ENCODE data around the gene SLC6A11. TPM values are rescaled to one million over a fixed set of nuclear protein-coding genes. Genes with fewer than 3 reads are reported as not detected.

SLC6A11 gene
- total RNA-seq, 2 experiments from 2014 or later = not detected

- H4K20me1 ChIP-seq (ENCODE audit: insufficient read depth, low read length) = no peaks in the 10 kb centered on the region
- H2AFZ ChIP-seq (ENCODE audit: low read length) = no peak overlapping the region
- H3K27ac ChIP-seq (ENCODE audit: low read depth, low read length, poor library complexity, severe bottlenecking) = no peak overlapping the region
- H3K9me3 ChIP-seq (ENCODE audit: low read length) = no peaks in the 10 kb centered on the region
- H3K4me3 ChIP-seq (ENCODE audit: low read depth, low read length, poor library complexity, severe bottlenecking) = no peak overlapping the region
- intact Hi-C loops (cut with micrococcal nuclease; ENCODE audit: unreplicated experiment) = no loop called here
- DNase-seq (ENCODE audit: low spot score) = no peak
- H3K79me2 ChIP-seq (ENCODE audit: insufficient read depth, low read depth, low read length) = no peaks in the 10 kb centered on the region
- no peak for TF ChIP-seq CTCF (conservative IDR thresholded peaks at IDR 0.05; ENCODE audit: low read length)
- no peak for TF ChIP-seq EZH2phosphoT487 (IDR thresholded peaks at IDR 0.05; ENCODE audit: borderline replicate concordance, low read depth, low read length)
- H3K4me1 ChIP-seq (ENCODE audit: insufficient read depth, low read length, poor library complexity, severe bottlenecking) = no peaks in the 10 kb centered on the region
- CTCF ChIA-PET (ENCODE audit: unreplicated experiment) = no interaction called here
- no peaks in the 10 kb centered on the region for H3K36me3 ChIP-seq (ENCODE audit: insufficient read depth, low read length)
- H3K4me2 ChIP-seq (ENCODE audit: low read length) = no peak overlapping the region
- POLR2A ChIA-PET = no interaction called here
- no peaks in the 10 kb centered on the region for H3K9me2 ChIP-seq (ENCODE audit: insufficient read depth, low read length)
- BruUV-seq (replicated peaks) = no TSS peak
Measured at GRCh38 chr3:10892622-10893021, 76.6 kb downstream of the SLC6A11 start.

- CTCF ChIA-PET (ENCODE audit: unreplicated experiment) = no interaction called here
- Histone ChIP-seq H3K4me2 (ENCODE audit: low read length) (no peak overlapping the region), H4K20me1 (ENCODE audit: insufficient read depth, low read length) (no peaks in the 10 kb centered on the region), H3K9me2 (ENCODE audit: insufficient read depth, low read length) (no peaks in the 10 kb centered on the region), H2AFZ (ENCODE audit: low read length) (no peak overlapping the region), H3K36me3 (ENCODE audit: insufficient read depth, low read length) (no peaks in the 10 kb centered on the region), H3K4me3 (ENCODE audit: low read depth, low read length, poor library complexity, severe bottlenecking) (no peak overlapping the region), H3K79me2 (ENCODE audit: insufficient read depth, low read depth, low read length) (no peaks in the 10 kb centered on the region), H3K9me3 (ENCODE audit: low read length) (no peaks in the 10 kb centered on the region), H3K4me1 (ENCODE audit: insufficient read depth, low read length, poor library complexity, severe bottlenecking) (no peaks in the 10 kb centered on the region), H3K27ac (ENCODE audit: low read depth, low read length, poor library complexity, severe bottlenecking) (no peak overlapping the region)
- TF ChIP-seq CTCF (conservative IDR thresholded peaks at IDR 0.05; ENCODE audit: low read length) = no peak
- TF ChIP-seq EZH2phosphoT487 (IDR thresholded peaks at IDR 0.05; ENCODE audit: borderline replicate concordance, low read depth, low read length) = no peak
- POLR2A ChIA-PET = interaction anchor here (0.6 kb wide), 1 partner anchor 279 kb away, joined by 4 read pairs; no protein-coding TSS in a partner anchor
- intact Hi-C loops (cut with micrococcal nuclease; ENCODE audit: unreplicated experiment) = no loop called here
- no peak for DNase-seq (ENCODE audit: low spot score)
- BruUV-seq (replicated peaks) = no TSS peak
Measured at GRCh38 chr3:10901296-10901945, 85.4 kb downstream of the SLC6A11 start.

GRCh38 chr3:10907262-10907661 is 91.2 kb downstream of the SLC6A11 start:
- Histone ChIP-seq H2AFZ (ENCODE audit: low read length) (no peak overlapping the region), H3K4me3 (ENCODE audit: low read depth, low read length, poor library complexity, severe bottlenecking) (no peak overlapping the region), H3K9me3 (ENCODE audit: low read length) (peaks cover 7% of the 10 kb centered on the region; the same call in 1 of the 2 replicates), H3K27ac (ENCODE audit: low read depth, low read length, poor library complexity, severe bottlenecking) (no peak overlapping the region), H4K20me1 (ENCODE audit: insufficient read depth, low read length) (no peaks in the 10 kb centered on the region), H3K4me1 (ENCODE audit: insufficient read depth, low read length, poor library complexity, severe bottlenecking) (no peaks in the 10 kb centered on the region), H3K4me2 (ENCODE audit: low read length) (no peak overlapping the region), H3K9me2 (ENCODE audit: insufficient read depth, low read length) (no peaks in the 10 kb centered on the region), H3K79me2 (ENCODE audit: insufficient read depth, low read depth, low read length) (no peaks in the 10 kb centered on the region), H3K36me3 (ENCODE audit: insufficient read depth, low read length) (no peaks in the 10 kb centered on the region)
- CTCF ChIA-PET (ENCODE audit: unreplicated experiment) = no interaction called here
- no peak for TF ChIP-seq EZH2phosphoT487 (IDR thresholded peaks at IDR 0.05; ENCODE audit: borderline replicate concordance, low read depth, low read length)
- no peak for TF ChIP-seq CTCF (conservative IDR thresholded peaks at IDR 0.05; ENCODE audit: low read length)
- intact Hi-C loops (cut with micrococcal nuclease; ENCODE audit: unreplicated experiment) = no loop called here
- BruUV-seq (replicated peaks) = no TSS peak
- peak; percentile 4 for DNase-seq (ENCODE audit: low spot score)
- POLR2A ChIA-PET = no interaction called here

Data from OCI-LY7 (cell line).